SW480 (cell line): ENCODE measurements around the gene CDK14.

ENCODE experiments used
- DNase-seq: peaks from one replicate; pipeline ENCODE4 v3.0.0-alpha.2; 2016; ENCODE audit warnings: low spot score

The CDK14 gene

DNA sequence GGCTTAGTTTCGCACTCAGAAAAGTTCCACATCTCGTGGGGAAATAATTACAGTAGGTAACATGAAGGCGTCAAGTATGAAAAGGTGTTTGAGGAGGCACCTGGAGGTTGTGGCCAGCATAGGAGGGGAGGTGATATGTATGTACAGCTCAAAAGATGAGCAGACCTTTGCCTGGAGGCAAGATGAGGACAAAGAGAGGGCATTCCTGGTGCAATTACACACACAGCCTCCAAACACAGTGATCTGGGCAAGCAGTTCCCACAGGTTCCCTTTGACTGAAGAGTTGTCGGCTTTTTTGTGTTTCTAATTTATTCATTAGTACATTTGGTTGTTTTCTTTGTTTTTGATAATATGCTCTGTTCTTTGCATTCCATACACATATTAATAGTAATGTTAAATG lies 46.9 kb downstream of the CDK14 start:
- DNase-seq = no peak

DNA sequence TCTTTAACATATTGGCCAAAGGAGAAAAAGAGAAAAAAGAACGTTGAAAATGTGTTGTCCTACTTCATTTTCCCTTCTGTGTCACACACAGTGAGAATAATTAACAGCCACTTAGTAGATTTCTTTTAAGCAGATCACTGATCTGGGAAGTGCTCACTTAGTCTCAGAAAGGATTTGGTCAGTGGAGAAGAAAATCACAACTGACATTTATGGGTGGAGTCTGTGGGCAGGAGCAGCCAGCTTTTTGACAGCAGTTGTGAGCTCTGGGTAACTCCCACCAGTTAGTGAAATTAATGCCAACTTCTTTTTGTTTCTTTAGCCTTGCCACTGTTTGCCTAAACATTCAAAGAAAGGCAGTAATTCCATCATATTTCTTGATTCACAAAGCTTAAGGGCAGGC lies 49.7 kb downstream of the CDK14 start:
- DNase-seq = no peak

DNA sequence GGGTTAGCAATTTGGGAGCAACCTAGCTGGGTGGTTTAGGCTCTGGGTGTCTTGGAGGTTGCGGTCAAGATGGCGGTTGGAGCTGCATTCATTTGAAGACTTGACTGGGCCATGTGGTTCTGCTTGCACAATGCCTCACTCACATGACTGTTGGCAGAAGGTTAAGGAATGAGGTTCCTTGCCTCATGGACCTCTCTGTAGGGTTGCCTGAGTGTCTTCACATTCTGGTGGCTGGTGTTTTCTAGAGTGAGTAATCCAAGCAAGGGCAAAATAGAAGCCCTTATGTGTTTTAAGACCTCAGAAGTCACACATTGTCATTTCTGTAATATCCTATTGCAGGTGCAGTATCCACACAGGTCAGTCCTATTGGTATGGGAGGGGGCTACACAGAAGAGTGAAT lies 52.0 kb downstream of the CDK14 start:
- no peak for DNase-seq

DNA sequence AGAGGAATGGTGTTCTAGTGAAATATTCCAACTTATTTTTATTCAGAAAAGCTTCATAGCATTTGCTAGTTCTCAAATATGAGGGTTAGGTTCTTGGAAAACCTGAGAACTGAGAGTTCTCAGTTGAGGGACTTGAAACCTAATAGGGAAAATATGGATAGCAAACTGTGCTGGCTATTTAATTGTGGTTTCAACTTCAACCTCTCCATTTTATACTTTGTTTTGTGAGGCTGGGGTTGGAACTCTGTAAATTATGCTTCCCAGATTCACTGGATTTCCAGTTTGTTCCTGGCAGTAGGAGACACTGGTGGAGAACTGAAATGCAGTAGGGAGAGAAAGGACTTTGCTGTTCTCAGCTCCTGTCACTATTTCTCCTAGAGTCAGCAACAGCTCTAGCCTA lies 52.7 kb downstream of the CDK14 start:
- no peak for DNase-seq

DNA sequence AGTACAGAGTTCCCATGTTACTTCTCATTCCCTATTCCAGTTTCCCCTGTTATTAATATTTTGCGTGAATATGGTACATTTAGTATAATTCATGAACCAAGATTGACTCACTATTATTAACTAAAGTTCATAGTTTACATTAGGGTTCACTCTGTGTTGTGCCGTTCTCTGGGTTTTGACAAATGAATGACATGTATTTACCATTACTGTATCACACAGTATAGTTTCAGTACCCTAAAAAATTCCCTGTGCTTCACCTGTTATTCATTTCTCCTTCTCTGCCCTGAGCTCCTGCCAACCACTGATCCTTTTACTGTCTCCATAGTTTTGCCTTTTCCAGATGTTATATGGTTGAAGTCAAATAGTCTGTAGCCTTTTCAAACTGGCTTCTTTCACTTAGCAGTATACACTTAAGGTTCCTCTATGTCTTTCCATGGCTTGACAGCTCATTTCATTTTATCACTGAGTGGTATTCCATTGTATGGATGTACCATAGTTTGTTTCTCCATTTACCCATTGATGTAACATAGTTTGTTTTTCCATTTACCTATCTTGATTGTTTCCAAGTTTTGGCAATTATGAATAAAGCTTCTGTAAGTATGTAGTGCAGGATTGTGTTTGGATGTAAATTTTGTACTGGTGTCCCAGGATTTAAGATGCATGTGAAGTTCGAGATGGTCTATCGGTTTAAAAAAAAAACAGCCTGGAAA lies 58.8 kb downstream of the CDK14 start:
- DNase-seq = no peak

DNA sequence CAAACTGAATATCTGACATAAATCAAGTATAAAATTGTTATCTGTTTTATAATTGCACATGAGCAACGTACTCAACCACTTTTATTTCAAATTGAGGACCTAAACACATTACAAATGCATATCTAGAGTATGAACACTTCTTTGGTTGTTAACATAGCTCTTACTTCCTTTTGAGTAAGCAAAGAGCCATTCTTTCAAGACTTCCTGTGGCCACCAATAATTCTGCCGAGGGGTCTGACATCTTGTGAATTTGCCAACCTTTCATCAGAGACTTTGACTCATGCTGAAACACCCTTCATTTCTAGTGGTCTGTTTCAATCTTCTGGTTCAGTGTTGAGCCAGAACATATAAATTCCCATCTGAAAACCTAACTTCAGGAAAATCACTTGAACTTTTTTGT lies 59.4 kb downstream of the CDK14 start:
- DNase-seq = no peak

DNA sequence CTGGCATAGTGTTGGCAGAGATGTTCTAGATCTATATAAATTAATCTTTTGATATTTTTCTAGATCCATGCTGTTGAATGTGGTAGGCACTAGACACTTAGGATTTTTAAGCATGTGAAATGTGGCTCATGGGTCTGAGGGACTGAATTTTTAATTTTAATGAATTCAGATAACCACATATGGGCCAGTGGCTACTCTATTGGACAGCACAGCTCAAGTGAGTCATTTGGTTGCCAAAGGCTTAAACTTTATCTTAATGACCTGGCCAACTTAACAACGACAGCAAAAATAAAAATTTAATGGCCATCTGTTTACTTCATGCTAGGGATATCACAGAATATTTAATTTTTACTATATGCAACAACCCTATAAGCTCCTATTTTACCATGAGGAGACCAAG lies 61.4 kb downstream of the CDK14 start:
- DNase-seq = no peak

DNA sequence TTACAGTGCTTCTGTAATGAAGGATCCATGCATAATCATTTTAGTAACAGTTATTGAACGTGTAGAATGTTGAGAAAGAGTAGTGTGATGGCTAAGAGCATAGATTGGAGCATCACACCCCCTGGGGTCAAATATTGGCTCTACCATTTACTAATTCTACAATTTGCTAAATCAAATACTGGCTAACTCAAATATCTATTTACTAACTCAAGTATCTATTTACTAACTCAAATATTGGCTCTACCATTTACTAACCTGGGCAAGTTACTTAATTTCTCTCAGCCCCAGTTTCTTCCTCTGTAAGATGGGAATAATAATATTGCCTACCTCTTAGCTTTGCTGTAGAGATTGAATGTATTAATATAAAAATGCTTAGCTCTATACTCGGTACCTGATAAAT lies 64.0 kb downstream of the CDK14 start:
- no peak for DNase-seq

DNA sequence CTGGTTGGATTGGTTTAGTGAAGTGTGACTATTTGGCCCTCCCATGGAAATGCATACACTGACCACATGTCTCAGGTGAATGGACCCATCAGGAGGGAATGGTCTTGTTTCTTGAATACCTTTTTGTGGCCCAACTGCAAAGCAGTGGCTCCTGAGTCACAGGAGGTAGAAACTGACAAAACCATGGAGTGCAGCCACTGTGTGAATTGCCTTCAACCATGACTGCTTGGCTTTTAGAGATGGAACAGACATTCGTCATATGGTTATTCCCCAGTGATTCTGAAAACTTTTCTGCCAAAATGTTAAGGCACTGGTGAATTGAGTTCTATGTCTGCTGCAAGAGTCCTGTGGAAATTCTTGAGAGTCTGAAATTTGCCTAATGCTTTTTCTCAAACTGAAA lies 64.7 kb downstream of the CDK14 start:
- no peak for DNase-seq

DNA sequence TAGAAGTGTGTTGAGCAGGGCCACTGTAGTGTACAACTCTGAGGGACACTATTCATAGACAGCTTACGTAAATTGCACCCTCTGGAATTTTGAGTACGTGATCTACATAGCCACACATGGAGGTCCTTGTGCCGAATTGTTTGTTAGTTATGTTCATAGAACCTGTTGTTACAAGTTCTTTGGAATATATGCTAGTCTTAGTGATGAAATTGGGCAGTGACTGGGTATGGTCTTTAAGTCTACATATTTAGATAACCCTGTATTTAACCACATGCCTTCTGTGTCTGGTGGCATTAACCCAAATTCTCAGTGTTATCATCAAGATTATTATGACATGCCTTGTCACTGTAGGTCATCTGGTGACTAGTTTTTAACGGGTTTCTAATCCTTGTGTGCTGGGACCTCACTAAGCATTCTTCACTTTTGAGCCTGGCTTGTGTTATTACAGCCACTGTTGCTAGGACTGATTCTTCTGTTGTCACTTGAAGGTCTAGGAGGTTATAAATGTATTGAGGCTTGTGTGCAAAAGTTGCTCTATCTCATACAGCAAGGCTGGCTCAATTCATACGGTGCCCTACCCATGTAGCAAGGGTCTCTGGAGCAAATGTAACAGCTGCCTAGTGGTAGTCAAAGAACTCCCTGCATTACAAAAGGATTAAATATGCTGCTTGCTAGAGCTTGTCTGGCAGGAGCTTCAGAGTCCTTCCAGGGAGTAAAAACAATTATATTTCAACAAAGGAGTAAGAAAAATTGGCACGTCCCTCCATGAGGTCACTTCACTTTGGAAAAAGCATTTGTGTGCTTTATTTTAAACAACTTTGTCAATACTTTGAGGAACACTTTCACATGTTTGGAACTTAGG lies 65.4 kb downstream of the CDK14 start:
- no peak for DNase-seq

DNA sequence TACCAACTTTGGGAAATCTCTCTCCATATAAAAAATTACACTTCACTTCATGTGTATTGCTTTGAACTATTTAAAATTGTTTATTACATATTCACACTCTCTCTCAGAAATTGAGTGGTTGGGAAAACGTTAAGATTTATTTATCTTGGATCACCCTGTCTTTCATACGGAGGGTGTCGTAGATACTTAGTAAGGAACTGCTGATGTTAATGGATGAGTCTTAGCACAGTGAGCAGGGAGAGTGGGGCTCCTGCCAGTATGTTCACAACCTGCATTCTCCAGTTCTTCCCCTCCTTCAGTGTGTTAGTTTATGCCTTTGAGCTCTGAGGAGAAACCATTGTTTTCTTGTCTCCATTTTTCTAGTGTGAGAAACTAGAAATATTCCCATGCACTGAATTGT lies 67.1 kb downstream of the CDK14 start:
- DNase-seq = no peak

DNA sequence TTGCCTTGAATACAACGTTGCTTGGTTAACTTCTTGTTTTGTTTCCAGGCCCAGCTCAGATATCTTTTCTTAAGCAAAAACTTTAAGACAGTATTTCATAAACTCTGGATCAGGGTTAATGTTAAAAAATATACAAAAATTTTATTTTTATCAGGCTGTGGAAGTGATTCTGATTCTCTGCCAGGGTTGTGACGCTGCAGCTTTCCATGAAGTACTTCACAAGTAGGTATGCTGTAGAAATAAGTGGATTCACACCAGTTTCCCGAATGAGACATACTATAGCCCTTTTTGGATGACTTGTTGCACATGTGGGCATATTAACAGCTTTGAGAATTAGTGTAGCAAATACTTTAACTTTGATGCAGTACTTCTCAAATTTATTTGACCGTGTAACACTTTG lies 70.1 kb downstream of the CDK14 start:
- DNase-seq = no peak

DNA sequence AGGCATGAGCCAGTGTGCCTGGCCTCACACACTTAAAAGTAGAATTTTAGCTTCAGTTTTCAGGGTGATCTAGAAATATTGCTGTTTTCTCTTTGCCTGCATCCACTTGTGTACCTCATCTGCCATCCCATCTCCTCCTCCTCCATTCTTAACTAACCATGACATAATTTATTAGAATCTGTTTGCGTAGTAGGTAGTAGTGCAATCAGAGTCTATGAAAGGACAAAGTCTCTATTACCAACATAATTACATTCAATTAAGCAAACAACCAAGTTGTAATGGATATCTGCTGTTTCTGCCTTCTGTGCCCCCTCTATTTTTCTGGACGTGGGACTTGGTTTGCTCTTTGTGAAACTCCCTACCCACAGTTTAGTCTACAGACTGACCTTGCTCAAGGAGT lies 72.9 kb downstream of the CDK14 start:
- DNase-seq = no peak

DNA sequence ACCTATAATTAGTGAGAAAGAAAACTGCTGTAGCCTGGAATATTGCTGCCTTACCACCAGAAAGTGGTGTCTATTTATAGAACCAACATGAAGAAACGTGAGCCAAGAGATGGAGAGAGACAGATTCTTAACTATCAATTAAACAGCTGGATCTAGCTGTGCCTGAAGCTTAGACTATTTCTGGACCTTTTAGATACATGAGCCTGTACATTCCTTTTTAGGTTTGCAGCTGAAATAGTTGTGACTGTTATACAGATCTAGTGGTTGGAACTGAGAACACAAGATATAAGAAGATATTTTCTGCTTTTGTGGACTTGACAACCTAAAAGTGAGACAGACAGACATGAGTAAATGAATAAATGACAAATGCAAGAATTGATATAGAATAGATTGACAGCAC lies 73.4 kb downstream of the CDK14 start:
- no peak for DNase-seq

DNA sequence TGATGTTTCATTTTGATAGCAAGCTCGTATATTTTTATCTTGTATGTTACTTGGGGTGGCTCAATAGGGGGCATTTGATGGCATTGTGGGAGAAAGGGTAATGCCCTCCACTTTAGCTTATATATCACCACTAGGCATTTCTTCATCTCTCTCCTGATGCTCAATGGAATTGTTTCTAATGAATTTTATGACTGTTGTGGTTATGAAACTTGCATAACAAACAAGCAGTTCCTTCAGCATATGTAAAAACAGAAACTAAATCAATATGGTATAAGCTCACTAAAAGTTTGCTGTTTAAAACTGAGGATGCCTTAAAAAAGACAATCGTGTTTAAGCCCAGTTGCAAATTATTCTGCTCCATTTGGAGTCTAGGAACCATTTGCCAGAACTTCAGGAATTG lies 75.5 kb downstream of the CDK14 start:
- no peak for DNase-seq

DNA sequence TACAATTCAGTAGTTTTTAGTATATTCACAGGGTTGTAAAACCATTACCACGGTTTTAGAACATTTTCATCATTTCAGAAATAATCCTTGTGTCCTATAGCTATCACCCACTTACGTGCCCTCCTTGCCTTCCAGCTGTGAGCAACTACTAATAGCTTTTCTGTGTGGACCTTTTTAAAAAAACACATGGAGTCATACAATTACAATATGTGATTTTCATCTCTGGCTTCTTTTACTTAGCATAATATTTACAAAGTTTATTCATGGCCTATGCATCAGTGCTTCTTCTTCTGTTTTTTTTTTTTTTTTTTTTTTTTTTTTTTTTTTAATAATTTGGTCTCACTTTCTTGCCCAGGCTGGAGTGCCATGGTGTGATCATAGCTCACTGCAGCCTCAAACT lies 76.1 kb downstream of the CDK14 start:
- no peak for DNase-seq

DNA sequence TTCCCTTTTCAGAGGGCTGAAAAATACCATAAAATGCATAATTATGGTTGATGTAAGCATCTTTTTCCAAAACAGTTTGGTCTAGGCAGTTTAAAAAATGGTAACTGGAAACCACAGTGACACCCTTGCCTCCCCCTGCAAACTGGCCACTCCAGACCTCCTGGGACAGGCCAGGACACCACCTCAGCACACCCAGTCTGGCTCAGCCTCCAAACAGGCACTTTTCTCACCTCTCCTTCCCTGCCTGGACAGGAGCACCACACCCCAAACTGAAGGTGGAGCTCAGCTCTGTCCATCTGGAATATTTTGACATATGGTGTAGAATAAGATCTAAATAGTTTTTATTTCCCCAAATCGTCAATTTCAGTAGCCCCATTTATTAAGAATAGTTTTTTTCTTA lies 78.5 kb downstream of the CDK14 start:
- no peak for DNase-seq

DNA sequence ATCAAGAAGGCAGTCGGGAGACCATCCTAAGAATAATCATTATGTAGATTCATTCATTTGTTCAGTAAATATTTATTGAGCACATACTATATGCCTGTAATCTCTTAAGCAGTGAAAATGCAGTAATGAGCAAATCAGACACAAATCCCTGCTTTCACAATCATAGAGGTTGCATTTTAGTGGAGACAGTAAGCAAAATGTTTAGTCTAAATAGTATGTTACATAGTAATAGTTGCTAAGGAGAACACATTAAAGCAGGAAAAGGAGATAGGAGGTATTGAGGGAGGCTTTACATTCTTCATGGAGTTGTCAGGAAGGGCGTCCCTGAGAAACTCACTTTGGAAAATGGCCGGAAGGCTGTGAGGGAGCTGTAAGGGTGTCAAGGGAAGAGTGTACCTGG lies 79.9 kb downstream of the CDK14 start:
- no peak for DNase-seq

DNA sequence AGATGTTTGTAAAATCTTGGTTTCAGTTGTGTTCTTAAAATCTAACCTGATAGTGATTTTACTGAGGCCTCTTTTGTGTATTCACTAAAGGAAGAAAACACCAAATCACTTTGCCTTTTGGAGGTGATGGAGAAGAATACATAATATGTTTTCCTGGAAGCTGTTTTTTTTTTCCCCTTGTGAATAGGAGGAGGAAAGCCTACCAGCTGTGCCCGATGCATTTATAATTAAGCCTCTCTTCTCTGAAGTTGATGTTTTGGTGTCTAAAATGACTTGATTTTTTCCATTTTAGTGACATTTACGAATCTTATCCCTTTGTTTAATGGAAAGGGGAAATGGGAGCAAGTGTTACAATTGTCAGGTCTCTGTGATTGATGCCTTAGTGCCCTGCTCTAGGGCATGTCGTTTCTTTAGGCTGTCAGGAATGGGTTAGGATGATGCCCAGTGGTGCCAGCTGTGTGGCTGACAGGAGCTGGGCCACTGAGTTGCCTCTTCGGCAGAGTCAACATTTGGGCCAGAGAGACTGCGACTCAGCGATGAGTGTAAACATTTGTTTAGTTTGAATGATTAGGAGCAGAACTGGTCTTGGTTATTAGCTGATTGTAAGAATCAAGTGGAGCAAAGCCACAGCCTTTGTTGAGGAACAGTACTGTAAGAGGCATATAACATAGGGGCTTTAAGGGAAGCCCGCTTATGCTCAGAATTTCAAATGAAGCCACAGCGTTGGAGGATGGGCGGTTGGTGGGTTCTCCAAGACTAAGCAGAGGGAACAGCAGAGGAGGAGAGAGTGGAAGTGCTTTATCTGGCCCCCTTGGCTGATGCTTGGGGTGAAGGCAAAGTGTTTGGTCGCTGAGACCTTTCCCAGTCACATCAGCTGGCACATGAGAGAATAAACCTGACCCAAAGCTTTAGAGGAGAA lies 81.6 kb downstream of the CDK14 start:
- no peak for DNase-seq

DNA sequence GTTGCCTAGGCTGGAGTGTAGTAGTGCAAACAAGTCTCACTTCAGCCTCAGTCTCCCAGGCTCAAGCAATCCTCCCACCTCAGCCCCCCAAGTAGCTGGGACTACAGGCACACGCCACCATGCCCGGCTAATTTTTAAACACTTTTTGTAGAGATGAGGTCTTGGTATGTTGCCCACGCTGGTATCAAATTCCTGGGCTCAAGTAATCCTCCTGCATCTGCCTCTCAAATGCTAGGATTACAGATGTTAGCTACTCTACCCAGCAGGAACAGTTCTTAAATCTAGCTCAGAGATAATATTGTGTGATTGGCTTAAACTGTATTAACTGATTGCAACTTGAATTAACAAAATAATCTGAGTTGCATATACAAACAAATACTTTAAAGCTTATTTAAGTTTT lies 82.9 kb downstream of the CDK14 start:
- DNase-seq = no peak

DNA sequence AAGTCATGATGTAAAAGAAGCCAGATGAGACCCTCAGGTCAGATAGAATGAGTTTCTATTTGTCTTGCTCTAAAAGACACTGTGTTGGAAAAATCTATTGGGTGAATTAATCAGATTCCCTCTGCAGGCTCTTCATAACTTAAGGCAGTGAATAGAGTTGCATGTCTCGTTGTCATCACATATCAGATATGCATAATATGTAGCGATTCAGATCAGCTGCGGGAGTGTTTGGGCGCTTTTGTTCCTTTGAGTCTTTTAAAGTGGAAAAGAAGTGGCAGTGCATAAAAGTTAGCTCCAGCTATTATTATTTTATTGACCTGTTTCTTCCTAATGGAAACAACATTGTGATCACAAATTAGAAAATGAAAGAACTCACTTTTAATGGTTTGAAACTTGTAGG lies 84.4 kb downstream of the CDK14 start:
- no peak for DNase-seq

DNA sequence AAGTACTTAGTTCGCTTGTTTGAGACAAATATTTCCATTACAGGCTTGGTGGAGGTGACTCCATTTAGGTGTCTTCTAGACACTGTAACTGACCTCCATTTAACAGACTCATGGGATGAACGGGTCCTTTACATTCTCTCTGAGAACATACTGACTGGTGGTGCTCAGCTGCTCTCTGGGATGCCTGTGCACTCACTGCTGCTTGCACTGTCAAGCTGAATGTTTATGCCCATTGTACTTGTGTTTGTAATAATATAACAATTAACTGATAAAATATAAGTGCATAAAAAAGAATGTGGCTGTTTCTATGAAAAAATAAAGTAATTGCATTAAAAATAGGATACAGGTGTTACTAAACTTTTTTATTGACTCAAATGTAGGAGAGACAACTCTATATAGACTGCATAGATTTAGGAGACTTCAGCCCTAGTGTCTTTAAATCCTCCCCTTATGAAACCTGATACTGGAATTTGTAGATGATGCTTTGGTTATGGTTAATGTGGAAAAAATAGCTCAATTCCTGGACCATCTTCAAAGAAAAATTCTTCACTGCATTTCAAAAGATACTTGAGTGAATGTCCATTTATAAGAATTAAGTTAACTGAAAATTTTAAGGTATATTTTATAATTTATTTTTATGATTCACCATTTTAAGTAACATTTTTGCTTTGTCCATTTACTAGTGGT lies 85.4 kb downstream of the CDK14 start:
- DNase-seq = no peak
